Esophagus muscularis mucosa (tissue), 4 donors: ENCODE measurements around the gene NMNAT3. TPM values are rescaled to one million over a fixed set of nuclear protein-coding genes. Genes with fewer than 3 reads are reported as not detected.

ENCODE experiments used
- DNase-seq: peaks from one replicate; pipeline ENCODE4 v3.0.0-alpha.2; 2017; ENCODE audit errors: extremely low spot score
- H3K27ac ChIP-seq, 4 donors: fragments of 200-600 bp; sonication (generic); replicated peaks in 1 of 4; 1 replicate in 3 of 4; 2 replicates in 1 of 4; pipeline ENCODE4 v1.5.1; 2016 to 2019; ENCODE audit warnings: mild to moderate bottlenecking in 1 of 4
- H3K27me3 ChIP-seq, 4 donors: fragments of 200-600 bp; sonication (generic); one replicate each; pipeline versions ENCODE4 v1.5.1 to v1.6.0; 2016 to 2019
- H3K36me3 ChIP-seq, 4 donors: fragments of 200-600 bp; sonication (generic); one replicate each; pipeline ENCODE4 v1.5.1; 2016 to 2019
- H3K4me1 ChIP-seq, 4 donors: fragments of 200-600 bp; sonication (generic); one replicate each; pipeline ENCODE4 v1.5.1; 2016 to 2019
- H3K4me3 ChIP-seq, 4 donors: fragments of 200-600 bp; sonication (generic); 1 replicate in 2 of 4; 2 replicates in 2 of 4; pipeline ENCODE4 v1.5.1; 2016 to 2019; ENCODE audit warnings: mild to moderate bottlenecking in 4 of 4, moderate library complexity in 1 of 4
- H3K9me3 ChIP-seq, 4 donors: fragments of 200-600 bp; sonication (generic); 1 replicate in 3 of 4; 2 replicates in 1 of 4; pipeline ENCODE4 v1.5.1; 2016 to 2019
- CTCF ChIP-seq, 3 experiments: fragments of 200-600 bp in 2 of 3; fragments of 450-650 bp in 1 of 3; sonication (generic) in 2 of 3; IDR thresholded peaks; one replicate each; pipeline ENCODE4 v1.5.1; 2017 to 2019; ENCODE audit warnings: antibody characterized with exemption in 3 of 3, mild to moderate bottlenecking in 2 of 3, moderate library complexity in 1 of 3
- EP300 ChIP-seq: sonication (generic); formaldehyde crosslinking; IDR thresholded peaks from one replicate; pipeline ENCODE4 v1.6.1; 2017; ENCODE audit warnings: antibody characterized with exemption
- POLR2A ChIP-seq: fragments of 450-650 bp; IDR thresholded peaks from one replicate; pipeline ENCODE4 v1.6.1; 2017; ENCODE audit warnings: antibody characterized with exemption, moderate library complexity, mild to moderate bottlenecking, low read depth
- POLR2AphosphoS5 ChIP-seq, 2 donors: sonication (generic); formaldehyde crosslinking; IDR thresholded peaks; one replicate each; pipeline ENCODE4 v1.6.1; 2017; ENCODE audit warnings: antibody characterized with exemption in 2 of 2
- WGBS: methylation state at CpG from one replicate; pipeline ENCODE4 v1.1.5; 2018; 5-methylcytosine and 5-hydroxymethylcytosine counted together
- intact Hi-C: fragments of 100-400 bp; cut with DNase I; formaldehyde crosslinking; loops from one replicate; pipeline ENCODE4 v1.15.1; 2023
- total RNA-seq, 4 donors: library from RNA; depleted of rRNA; stranded (reverse); fragments of >200 nt; gene quantifications; one replicate each; pipeline versions ENCODE4 v1.1.0 to v1.2.1, GENCODE V29; 2016

Gene NMNAT3
- total RNA-seq, 4 donors from 2014 or later = 10.7 to 15.6 (median 11.4) TPM

- Histone ChIP-seq H3K36me3 (no peaks in the 10 kb centered on the region), H3K4me1 (no peaks in the 10 kb centered on the region), H3K9me3 (no peaks in the 10 kb centered on the region), H3K27ac (no peak overlapping the region), H3K27me3 (no peaks in the 10 kb centered on the region), H3K4me3 (no peak overlapping the region)
- intact Hi-C loops = no loop called here
- WGBS = 75% methylated on average over 1 of the region's 1 CpG
- TF ChIP-seq POLR2A = no peak
- no peak for TF ChIP-seq CTCF (IDR thresholded peaks at IDR 0.05)
- no peak for TF ChIP-seq EP300
- no peak for TF ChIP-seq POLR2AphosphoS5 (IDR thresholded peaks at IDR 0.05)
- DNase-seq = peak; percentile 53
Observed at GRCh38 chr3:139640456-139640855, 37.3 kb downstream of the NMNAT3 start.

- no peak for TF ChIP-seq EP300
- no peak for TF ChIP-seq POLR2A
- no peak for TF ChIP-seq POLR2AphosphoS5 (IDR thresholded peaks at IDR 0.05)
- TF ChIP-seq CTCF (IDR thresholded peaks at IDR 0.05) = no peak
- WGBS = 75% methylated on average over 1 of the region's 1 CpG
- H3K4me3 ChIP-seq = no peak overlapping the region
- H3K9me3 ChIP-seq = no peaks in the 10 kb centered on the region
- H3K36me3 ChIP-seq = no peaks in the 10 kb centered on the region
- H3K4me1 ChIP-seq = no peaks in the 10 kb centered on the region
- H3K27me3 ChIP-seq = no peaks in the 10 kb centered on the region
- intact Hi-C loops = no loop called here
- DNase-seq = no peak
- H3K27ac ChIP-seq = no peak overlapping the region
Observed at GRCh38 chr3:139639662-139640061, 38.1 kb downstream of the NMNAT3 start.

GRCh38 chr3:139638518-139638917, 39.3 kb downstream of the NMNAT3 start:
- Histone ChIP-seq H3K27ac (no peak overlapping the region), H3K4me3 (no peak overlapping the region), H3K27me3 (no peaks in the 10 kb centered on the region), H3K36me3 (peaks cover 0 to 10% (median 3%) of the 10 kb centered on the region in 4 donors), H3K4me1 (no peaks in the 10 kb centered on the region), H3K9me3 (no peaks in the 10 kb centered on the region)
- intact Hi-C loops = no loop called here
- TF ChIP-seq EP300 (no peak), CTCF (IDR thresholded peaks at IDR 0.05) (no peak), POLR2A (no peak), POLR2AphosphoS5 (IDR thresholded peaks at IDR 0.05) (no peak)
- 86% methylated on average over 2 of the region's 2 CpGs for WGBS
- DNase-seq = peak; percentile 10

- Histone ChIP-seq H3K27me3 (no peaks in the 10 kb centered on the region), H3K4me3 (no peak overlapping the region), H3K9me3 (no peaks in the 10 kb centered on the region), H3K27ac (no peak overlapping the region), H3K36me3 (peaks cover 0 to 13% (median 5%) of the 10 kb centered on the region in 4 donors), H3K4me1 (no peaks in the 10 kb centered on the region)
- 79% methylated on average over 2 of the region's 2 CpGs for WGBS
- intact Hi-C loops = no loop called here
- TF ChIP-seq POLR2AphosphoS5 (IDR thresholded peaks at IDR 0.05) (no peak), POLR2A (no peak), EP300 (no peak), CTCF (IDR thresholded peaks at IDR 0.05) (no peak)
- peak; percentile 64 for DNase-seq
Observed at GRCh38 chr3:139636511-139636910, 41.3 kb downstream of the NMNAT3 start.

GRCh38 chr3:139634111-139634635, 43.6 kb downstream of the NMNAT3 start:
- intact Hi-C loops = no loop called here
- 75% methylated on average over 20 of the region's 20 CpGs for WGBS

More at GRCh38 chr3:139634111-139634635, 43.6 kb downstream of the NMNAT3 start:
- Histone ChIP-seq H3K4me3 (no peak overlapping the region), H3K36me3 (peaks cover 0 to 13% (median 5%) of the 10 kb centered on the region in 4 donors), H3K27me3 (no peaks in the 10 kb centered on the region), H3K4me1 (no peaks in the 10 kb centered on the region), H3K27ac (no peak overlapping the region), H3K9me3 (no peaks in the 10 kb centered on the region)
- TF ChIP-seq POLR2AphosphoS5 (IDR thresholded peaks at IDR 0.05) = no peak
- no peak for TF ChIP-seq POLR2A
- TF ChIP-seq CTCF (IDR thresholded peaks at IDR 0.05) = no peak
- no peak for TF ChIP-seq EP300
- DNase-seq = peak; percentile 62
